ENCODE data around the gene GPR155.

- TF ChIP-seq CTCF (IDR thresholded peaks at IDR 0.05) (no peak), POLR2A (IDR thresholded peaks at IDR 0.05) (no peak)
Measured at GRCh38 chr2:174491947-174492346, 5.1 kb upstream of the GPR155 start.
